Osteocyte (in vitro differentiated cells): ENCODE measurements around the gene PRM3. TPM values are rescaled to one million over a fixed set of nuclear protein-coding genes. Genes with fewer than 3 reads are reported as not detected.

Source experiments
- DNase-seq: peaks from one replicate; pipeline ENCODE4 v3.0.0; 2021; ENCODE audit warnings: mixed read lengths; ENCODE audit not compliant: unreplicated experiment; ENCODE audit errors: extremely low spot score
- H3K27ac Mint-ChIP-seq: one replicate; pipeline ENCODE4 v1.8.0; 2021; ENCODE audit warnings: mild to moderate bottlenecking, mixed read lengths; ENCODE audit not compliant: unreplicated experiment
- H3K27me3 Mint-ChIP-seq: one replicate; pipeline ENCODE4 v1.8.0; 2021; ENCODE audit warnings: mixed read lengths; ENCODE audit not compliant: unreplicated experiment
- H3K36me3 Mint-ChIP-seq: one replicate; pipeline ENCODE4 v1.8.0; 2021; ENCODE audit warnings: mixed read lengths; ENCODE audit not compliant: unreplicated experiment
- H3K4me1 Mint-ChIP-seq: one replicate; pipeline ENCODE4 v1.8.0; 2021; ENCODE audit warnings: mixed read lengths; ENCODE audit not compliant: unreplicated experiment
- H3K4me3 Mint-ChIP-seq: one replicate; pipeline ENCODE4 v1.8.0; 2021; ENCODE audit warnings: mild to moderate bottlenecking, moderate library complexity, mixed read lengths; ENCODE audit not compliant: unreplicated experiment
- H3K9me3 Mint-ChIP-seq: one replicate; pipeline ENCODE4 v1.8.0; 2021; ENCODE audit warnings: mixed read lengths; ENCODE audit not compliant: unreplicated experiment
- CTCF ChIP-seq: fragments of 200-600 bp; sonication (generic); IDR thresholded peaks from 2 replicates; pipeline ENCODE4 v1.5.0; 2021; ENCODE audit warnings: antibody characterized with exemption, mild to moderate bottlenecking, moderate library complexity
- total RNA-seq: library from RNA; stranded (reverse); gene quantifications from 2 replicates; pipeline ENCODE4 v1.2.1, GENCODE V29; 2021

Gene PRM3
- total RNA-seq, 1 donor from 2014 or later = not detected

- Mint-ChIP-seq H3K4me1 (peaks cover 41% of the 10 kb centered on the region), H3K9me3 (no peaks in the 10 kb centered on the region), H3K27ac (peak within 1 kb of the TSS; percentile 100), H3K4me3 (peak within 1 kb of the TSS; percentile 94), H3K27me3 (no peaks in the 10 kb centered on the region), H3K36me3 (peaks cover 2% of the 10 kb centered on the region)
- peak; percentile 97 for DNase-seq
- peak; percentile 96 for TF ChIP-seq CTCF
Measured at GRCh38 chr16:11255737-11256660, 17.4 kb downstream of the PRM3 start, which contains the start of gene SOCS1. Gene SOCS1 (minus strand): TSS chr16:11256204. CDS start chr16:11255478, 726 bp downstream.

GRCh38 chr16:11254913-11255736 is 18.3 kb downstream of the PRM3 start:
- peak overlapping the region; percentile 71 for H3K4me3 Mint-ChIP-seq
- H3K27ac Mint-ChIP-seq = no peak overlapping the region
- peaks cover 2% of the 10 kb centered on the region for H3K36me3 Mint-ChIP-seq
- H3K9me3 Mint-ChIP-seq = no peaks in the 10 kb centered on the region
- peaks cover 41% of the 10 kb centered on the region for H3K4me1 Mint-ChIP-seq
- no peak for DNase-seq
- H3K27me3 Mint-ChIP-seq = no peaks in the 10 kb centered on the region
- no peak for TF ChIP-seq CTCF

GRCh38 chr16:11253995-11254912 is 19.2 kb downstream of the PRM3 start:
- H3K27ac Mint-ChIP-seq = no peak overlapping the region
- no peaks in the 10 kb centered on the region for H3K9me3 Mint-ChIP-seq
- peaks cover 34% of the 10 kb centered on the region for H3K4me1 Mint-ChIP-seq
- peak overlapping the region; percentile 71 for H3K4me3 Mint-ChIP-seq
- H3K27me3 Mint-ChIP-seq = no peaks in the 10 kb centered on the region
- DNase-seq = no peak
- TF ChIP-seq CTCF = no peak
- peaks cover 2% of the 10 kb centered on the region for H3K36me3 Mint-ChIP-seq

- DNase-seq = no peak
- Mint-ChIP-seq H3K27me3 (no peaks in the 10 kb centered on the region), H3K4me1 (peaks cover 27% of the 10 kb centered on the region), H3K9me3 (no peaks in the 10 kb centered on the region), H3K4me3 (peak overlapping the region; percentile 44), H3K27ac (no peak overlapping the region), H3K36me3 (peaks cover 2% of the 10 kb centered on the region)
- TF ChIP-seq CTCF = no peak
Measured at GRCh38 chr16:11253009-11253994, 20.1 kb downstream of the PRM3 start.
